ENCODE data around the gene FOXG1. TPM values are rescaled to one million over a fixed set of nuclear protein-coding genes. Genes with fewer than 3 reads are reported as not detected.

The FOXG1 gene
- total RNA-seq, 1 donor from 2014 or later = not detected

DNA sequence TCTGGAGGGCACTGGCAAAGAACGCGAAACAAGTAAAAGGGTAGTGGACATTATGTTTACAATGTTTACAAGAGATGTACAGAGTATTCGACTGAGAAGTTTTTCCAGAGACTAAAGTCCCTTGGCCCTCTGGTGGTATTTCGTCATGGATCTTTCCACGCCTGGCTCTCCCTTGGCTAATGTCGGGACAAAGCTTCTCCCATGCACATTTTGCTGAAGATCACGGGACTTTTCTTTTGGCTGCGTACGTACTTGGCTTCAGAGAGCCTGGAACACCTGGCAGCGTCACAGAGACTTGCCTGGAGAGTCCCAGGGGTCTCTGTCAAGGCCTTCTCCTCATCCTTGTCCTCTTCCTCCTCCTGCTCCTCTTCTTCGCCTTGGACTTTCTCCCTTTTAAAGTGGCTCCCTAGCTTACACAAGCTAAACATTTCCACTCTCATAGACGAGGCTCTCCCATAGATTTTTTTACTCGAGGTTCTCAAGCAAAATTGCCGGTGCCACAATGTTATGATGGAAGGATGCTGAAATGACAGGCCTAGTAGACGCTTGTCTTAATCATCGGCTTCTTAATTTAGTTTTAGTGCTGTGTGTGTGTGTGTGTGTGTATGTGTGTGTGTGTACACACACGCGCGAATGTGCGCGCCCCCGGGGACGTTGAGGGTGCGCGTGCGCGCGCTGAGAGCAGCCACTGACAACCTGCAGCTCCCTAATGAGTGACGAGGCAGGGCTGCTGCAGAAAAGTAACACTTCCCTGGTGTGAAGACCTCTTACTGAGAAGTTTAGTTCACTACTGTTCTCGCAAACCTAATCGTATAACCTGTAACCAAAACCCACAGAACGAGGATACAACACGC lies 4.9 kb upstream of the FOXG1 start:
- intact Hi-C loops (cut with micrococcal nuclease) = no loop called here

GRCh38 chr14:28762303-28762954 lies 4.2 kb upstream of the FOXG1 start:
- intact Hi-C loops (cut with micrococcal nuclease) = no loop called here

DNA sequence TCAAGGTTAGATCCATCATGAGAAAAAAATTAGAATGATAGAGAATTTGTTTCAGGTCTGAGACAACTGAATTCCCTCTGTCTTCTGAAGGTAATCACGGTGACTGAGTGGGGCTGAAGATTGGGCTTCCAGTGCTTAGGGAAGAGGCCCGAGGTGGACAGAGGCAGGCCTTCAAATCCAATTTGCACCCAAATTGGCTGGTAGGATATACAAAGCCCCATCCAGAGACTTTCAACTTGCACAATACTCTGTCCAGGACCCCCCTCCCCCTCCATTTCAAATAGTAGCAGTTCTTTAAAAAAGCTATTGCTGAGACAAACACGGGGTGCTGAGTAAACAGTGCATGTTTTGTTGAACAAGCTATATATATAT lies 3.6 kb upstream of the FOXG1 start:
- intact Hi-C loops (cut with micrococcal nuclease) = no loop called here

DNA sequence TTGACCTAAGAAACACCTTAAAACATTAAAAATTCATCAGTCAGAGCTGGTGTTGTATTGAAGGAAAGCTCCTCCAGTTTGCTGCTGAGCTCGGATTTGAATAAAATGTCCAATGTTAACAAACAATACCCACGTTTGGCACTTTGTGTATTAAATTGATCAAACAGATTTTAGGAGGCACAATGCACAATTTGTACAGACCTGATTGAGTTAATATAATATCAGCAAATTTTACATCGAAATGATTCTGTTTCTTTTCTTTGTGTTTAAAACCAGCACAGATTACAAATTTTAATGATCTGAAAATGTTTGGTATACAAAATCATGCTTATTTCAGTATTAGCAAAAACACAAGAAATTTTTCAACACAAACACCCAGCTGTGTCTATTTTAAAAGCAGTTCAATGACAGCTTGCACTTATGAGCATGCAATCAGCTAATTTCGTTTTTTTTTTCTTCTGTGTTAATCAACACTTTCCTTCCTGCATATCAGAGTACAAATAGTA lies 2.8 kb upstream of the FOXG1 start:
- intact Hi-C loops (cut with micrococcal nuclease) = no loop called here

- intact Hi-C loops (cut with micrococcal nuclease) = no loop called here
Observed at GRCh38 chr14:28764257-28765160, 2.1 kb upstream of the FOXG1 start.

- intact Hi-C loops (cut with micrococcal nuclease) = no loop called here
Observed at GRCh38 chr14:28765169-28765830, 1.3 kb upstream of the FOXG1 start.

DNA sequence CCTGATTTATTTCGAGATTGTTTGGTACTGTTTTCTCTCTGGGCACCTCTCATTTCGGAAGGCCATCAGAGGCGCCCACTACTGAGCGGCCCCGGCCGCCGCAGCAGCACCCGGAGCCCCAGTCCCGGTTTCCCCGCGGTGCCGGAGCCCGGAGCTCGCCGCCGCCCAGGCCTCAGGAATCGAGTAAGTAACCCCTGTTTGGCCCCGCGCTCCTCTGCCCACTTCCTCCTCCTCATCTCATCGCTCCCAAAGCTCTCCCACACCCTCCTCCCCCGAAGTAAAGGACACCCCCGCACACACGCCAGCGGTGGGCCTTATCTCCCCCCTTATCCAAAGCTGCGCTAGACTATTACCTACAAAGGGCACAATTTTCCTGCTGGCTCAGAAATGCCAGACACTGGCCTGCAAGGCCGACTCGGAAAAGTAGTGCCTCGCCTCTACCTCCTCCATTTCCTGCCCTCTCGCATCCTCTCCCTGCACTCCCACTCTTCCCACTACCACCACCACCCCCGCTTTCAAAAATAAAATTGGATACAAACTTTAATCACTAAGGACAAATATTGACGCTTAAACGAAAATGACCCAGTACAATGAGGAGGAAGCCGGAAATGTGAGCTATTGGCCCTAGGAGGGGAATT lies 637 bp upstream of the FOXG1 start:
- intact Hi-C loops (cut with micrococcal nuclease) = no loop called here

GRCh38 chr14:28767030-28767852 lies 654 bp downstream of the FOXG1 start:
- intact Hi-C loops (cut with micrococcal nuclease) = no loop called here

DNA sequence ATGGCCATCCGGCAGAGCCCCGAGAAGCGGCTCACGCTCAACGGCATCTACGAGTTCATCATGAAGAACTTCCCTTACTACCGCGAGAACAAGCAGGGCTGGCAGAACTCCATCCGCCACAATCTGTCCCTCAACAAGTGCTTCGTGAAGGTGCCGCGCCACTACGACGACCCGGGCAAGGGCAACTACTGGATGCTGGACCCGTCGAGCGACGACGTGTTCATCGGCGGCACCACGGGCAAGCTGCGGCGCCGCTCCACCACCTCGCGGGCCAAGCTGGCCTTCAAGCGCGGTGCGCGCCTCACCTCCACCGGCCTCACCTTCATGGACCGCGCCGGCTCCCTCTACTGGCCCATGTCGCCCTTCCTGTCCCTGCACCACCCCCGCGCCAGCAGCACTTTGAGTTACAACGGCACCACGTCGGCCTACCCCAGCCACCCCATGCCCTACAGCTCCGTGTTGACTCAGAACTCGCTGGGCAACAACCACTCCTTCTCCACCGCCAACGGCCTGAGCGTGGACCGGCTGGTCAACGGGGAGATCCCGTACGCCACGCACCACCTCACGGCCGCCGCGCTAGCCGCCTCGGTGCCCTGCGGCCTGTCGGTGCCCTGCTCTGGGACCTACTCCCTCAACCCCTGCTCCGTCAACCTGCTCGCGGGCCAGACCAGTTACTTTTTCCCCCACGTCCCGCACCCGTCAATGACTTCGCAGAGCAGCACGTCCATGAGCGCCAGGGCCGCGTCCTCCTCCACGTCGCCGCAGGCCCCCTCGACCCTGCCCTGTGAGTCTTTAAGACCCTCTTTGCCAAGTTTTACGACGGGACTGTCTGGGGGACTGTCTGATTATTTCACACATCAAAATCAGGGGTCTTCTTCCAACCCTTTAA lies 1.5 kb downstream of the FOXG1 start:
- intact Hi-C loops (cut with micrococcal nuclease) = no loop called here

- intact Hi-C loops (cut with micrococcal nuclease) = no loop called here
Observed at GRCh38 chr14:28769276-28769880, 2.8 kb downstream of the FOXG1 start.

GRCh38 chr14:28770061-28770460 lies 3.5 kb downstream of the FOXG1 start:
- intact Hi-C loops (cut with micrococcal nuclease) = no loop called here

DNA sequence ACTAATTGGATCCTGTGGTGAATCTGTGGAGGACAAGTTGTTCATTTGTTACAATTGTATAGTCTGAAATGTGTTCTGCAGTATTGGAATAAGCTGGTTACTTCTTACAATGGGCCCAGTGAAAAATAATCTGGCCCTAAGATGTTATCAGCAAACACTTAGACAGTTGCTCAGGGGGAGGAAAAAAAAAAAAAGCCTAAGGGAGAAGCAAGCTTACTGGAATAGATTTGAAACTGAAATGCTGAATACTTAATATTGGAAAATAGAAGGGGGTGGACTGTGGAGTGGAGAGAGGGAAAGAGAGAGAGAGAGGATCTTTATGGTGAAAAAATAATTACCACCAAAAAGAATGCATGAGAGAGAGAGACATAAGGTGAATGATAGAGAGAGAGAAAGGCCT lies 4.0 kb downstream of the FOXG1 start:
- intact Hi-C loops (cut with micrococcal nuclease) = no loop called here

DNA sequence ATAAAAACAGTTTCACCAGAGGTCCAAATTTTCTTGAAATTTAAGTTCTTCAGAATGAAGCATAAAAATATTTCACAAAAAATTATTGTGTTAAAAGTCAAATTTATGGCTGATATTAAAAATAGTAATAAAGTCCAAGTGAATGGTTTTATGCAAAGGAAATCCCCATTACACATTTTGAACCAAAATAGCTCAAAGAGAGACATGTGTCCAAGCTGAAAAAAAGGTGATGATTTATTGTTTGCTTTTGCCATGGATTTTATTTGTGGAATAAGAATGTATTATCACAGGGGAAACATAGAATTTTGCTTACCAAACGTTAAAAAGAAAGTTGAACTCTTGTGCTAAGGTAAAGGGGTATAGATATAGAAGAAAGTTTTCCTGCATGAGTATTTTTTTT lies 4.6 kb downstream of the FOXG1 start:
- intact Hi-C loops (cut with micrococcal nuclease) = no loop called here

- intact Hi-C loops (cut with micrococcal nuclease) = no loop called here
Observed at GRCh38 chr14:28772613-28773012, 6.0 kb downstream of the FOXG1 start.

- intact Hi-C loops (cut with micrococcal nuclease) = no loop called here
Observed at GRCh38 chr14:28773176-28773575, 6.6 kb downstream of the FOXG1 start.

GRCh38 chr14:28773861-28774691 lies 7.5 kb downstream of the FOXG1 start:
- intact Hi-C loops (cut with micrococcal nuclease) = no loop called here
